Right lobe of liver (tissue), 4 donors: ENCODE data around the gene C1orf52.

Source experiments
- POLR2A ChIP-seq: fragments of 450-650 bp; IDR thresholded peaks from one replicate; pipeline ENCODE4 v1.6.1; 2017; ENCODE audit warnings: antibody characterized with exemption, mild to moderate bottlenecking
- TF ChIP-seq, protein P1 (sequence below), 4 donors: fragments of 200-600 bp in 3 of 4; fragments of 450-650 bp in 1 of 4; IDR thresholded peaks; one replicate each; pipeline versions ENCODE4 v1.5.1 to v1.8.0; 2016 to 2022; ENCODE audit warnings: antibody characterized with exemption in 4 of 4, mild to moderate bottlenecking in 2 of 4
- donor health status: DM: no; HTN: no; CAD: no.
- donor health status: DM: no; HTN: no; CAD: no.
- donor health status: DM: no; HTN: yes; CAD: no.

DNA sequence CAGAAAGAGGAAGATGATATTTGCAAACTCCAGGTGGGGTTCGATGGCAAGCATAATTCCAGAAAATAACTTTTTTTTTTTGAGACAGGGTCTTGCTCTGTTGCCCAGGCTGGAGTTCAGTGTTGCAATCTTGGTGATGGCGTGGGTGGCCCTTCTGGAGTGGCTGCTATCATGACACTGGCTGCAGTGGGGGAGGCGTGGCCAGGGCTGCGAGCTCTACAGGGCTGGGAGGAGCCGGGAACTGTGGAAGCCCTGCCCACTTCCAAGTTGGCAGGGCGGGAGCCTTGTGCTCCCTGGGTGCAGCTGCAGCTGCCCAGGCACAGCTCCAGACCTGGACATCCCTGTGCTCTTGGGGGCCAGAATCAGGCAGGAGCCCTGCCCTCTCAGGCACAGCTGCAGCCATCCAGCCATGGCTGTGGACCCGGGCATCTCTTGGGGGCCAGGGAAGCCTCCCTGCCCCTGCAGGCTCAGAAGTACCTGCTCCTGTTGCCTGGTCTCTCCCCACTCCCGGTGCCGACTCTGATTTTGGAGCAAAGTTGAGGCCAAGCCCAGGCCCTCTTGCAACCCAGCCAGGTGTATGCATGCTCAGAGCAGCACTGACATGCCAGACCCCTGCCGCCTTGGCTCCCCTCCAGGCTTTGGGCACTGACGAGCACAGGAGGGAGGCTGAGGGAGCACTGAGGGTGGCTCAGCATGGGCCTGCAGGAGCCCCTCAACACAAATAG lies 24.2 kb upstream of the C1orf52 start:
- no peak for TF ChIP-seq POLR2A
- TF ChIP-seq, protein P1, sequence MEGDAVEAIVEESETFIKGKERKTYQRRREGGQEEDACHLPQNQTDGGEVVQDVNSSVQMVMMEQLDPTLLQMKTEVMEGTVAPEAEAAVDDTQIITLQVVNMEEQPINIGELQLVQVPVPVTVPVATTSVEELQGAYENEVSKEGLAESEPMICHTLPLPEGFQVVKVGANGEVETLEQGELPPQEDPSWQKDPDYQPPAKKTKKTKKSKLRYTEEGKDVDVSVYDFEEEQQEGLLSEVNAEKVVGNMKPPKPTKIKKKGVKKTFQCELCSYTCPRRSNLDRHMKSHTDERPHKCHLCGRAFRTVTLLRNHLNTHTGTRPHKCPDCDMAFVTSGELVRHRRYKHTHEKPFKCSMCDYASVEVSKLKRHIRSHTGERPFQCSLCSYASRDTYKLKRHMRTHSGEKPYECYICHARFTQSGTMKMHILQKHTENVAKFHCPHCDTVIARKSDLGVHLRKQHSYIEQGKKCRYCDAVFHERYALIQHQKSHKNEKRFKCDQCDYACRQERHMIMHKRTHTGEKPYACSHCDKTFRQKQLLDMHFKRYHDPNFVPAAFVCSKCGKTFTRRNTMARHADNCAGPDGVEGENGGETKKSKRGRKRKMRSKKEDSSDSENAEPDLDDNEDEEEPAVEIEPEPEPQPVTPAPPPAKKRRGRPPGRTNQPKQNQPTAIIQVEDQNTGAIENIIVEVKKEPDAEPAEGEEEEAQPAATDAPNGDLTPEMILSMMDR (IDR thresholded peaks at IDR 0.05): no peak
